Fibroblast of lung (primary cell): Measurements from ENCODE around the gene SAV1.

Experiments used
- CTCF ChIP-seq, 2 donors: IDR thresholded peaks in 1 of 2; conservative IDR thresholded peaks in 1 of 2; 1 replicate in 1 of 2; 2 replicates in 1 of 2; pipeline ENCODE4 v1.5.1; 2011 to 2012; ENCODE audit warnings: low read length in 2 of 2, control low read depth in 1 of 2, inconsistent platforms in 1 of 2, low read depth in 1 of 2, mild to moderate bottlenecking in 1 of 2
- EZH2 ChIP-seq: IDR thresholded peaks from 2 replicates; pipeline ENCODE4 v1.5.1; 2012; ENCODE audit warnings: low read length, control low read depth, mild to moderate bottlenecking; ENCODE audit errors: missing control alignments

- TF ChIP-seq CTCF (conservative IDR thresholded peaks at IDR 0.05 in 1 of 2, IDR thresholded peaks at IDR 0.05 in 1 of 2; ENCODE audit: low read depth in 1 of 2, low read length in 2 of 2) (no peak), EZH2 (no peak)
Measured at GRCh38 chr14:50600849-50601248, 67.3 kb downstream of the SAV1 start.
